OCI-LY1 (cell line): ENCODE data around the gene KIF1C.
A peak's percentile ranks its signal among the peaks of the same experiment; 100 is the strongest.

Experiments used
- H2AFZ ChIP-seq: fragments of 200-600 bp; sonication (generic), shearing (Covaris generic); 2 replicates; pipeline ENCODE4 v1.6.0; 2014; ENCODE audit warnings: antibody characterized with exemption, mild to moderate bottlenecking, low read length
- H3F3A ChIP-seq: fragments of 200-600 bp; sonication (generic), shearing (Covaris generic); 2 replicates; pipeline ENCODE4 v1.6.0; 2014; ENCODE audit warnings: mild to moderate bottlenecking, antibody characterized with exemption, low read length, moderate library complexity; ENCODE audit not compliant: insufficient read depth
- H3K27ac ChIP-seq: fragments of 200-600 bp; sonication (generic); 2 replicates; pipeline ENCODE4 v1.5.1; 2014; ENCODE audit warnings: low read length, mixed run types, mild to moderate bottlenecking, low read depth; ENCODE audit not compliant: poor library complexity, severe bottlenecking
- H3K27me3 ChIP-seq: fragments of 200-600 bp; sonication (generic); 2 replicates; pipeline ENCODE4 v1.6.0; 2014; ENCODE audit warnings: antibody characterized with exemption, mild to moderate bottlenecking, low read length, moderate library complexity; ENCODE audit not compliant: insufficient read depth
- H3K36me3 ChIP-seq: fragments of 200-600 bp; sonication (generic); 2 replicates; pipeline ENCODE4 v1.6.1; 2014; ENCODE audit warnings: mild to moderate bottlenecking, antibody characterized with exemption, low read length, moderate library complexity, mixed read lengths; ENCODE audit not compliant: insufficient read depth
- H3K4me1 ChIP-seq: fragments of 200-600 bp; sonication (generic); 2 replicates; pipeline ENCODE4 v1.5.1; 2014; ENCODE audit warnings: mild to moderate bottlenecking, low read length, moderate library complexity; ENCODE audit not compliant: insufficient read depth, severe bottlenecking
- H3K4me2 ChIP-seq: fragments of 200-600 bp; sonication (generic), shearing (Covaris generic); 2 replicates; pipeline ENCODE4 v1.6.1; 2014; ENCODE audit warnings: low read length
- H3K4me3 ChIP-seq: fragments of 200-600 bp; sonication (generic); 2 replicates; pipeline ENCODE4 v1.5.1; 2014; ENCODE audit warnings: low read length, low read depth, mild to moderate bottlenecking, mixed read lengths; ENCODE audit not compliant: poor library complexity, severe bottlenecking
- H3K79me2 ChIP-seq: fragments of 200-600 bp; shearing (Covaris generic); 2 replicates; pipeline ENCODE4 v1.6.1; 2016; ENCODE audit warnings: mixed run types, low read length, mixed read lengths; ENCODE audit not compliant: insufficient read depth
- H3K9ac ChIP-seq: fragments of 200-600 bp; sonication (generic), shearing (Covaris generic); 2 replicates; pipeline ENCODE4 v1.6.1; 2014; ENCODE audit warnings: mild to moderate bottlenecking, low read length, mixed read lengths
- H3K9me2 ChIP-seq: fragments of 200-600 bp; sonication (generic), shearing (Covaris generic); 2 replicates; pipeline ENCODE4 v1.6.1; 2014; ENCODE audit warnings: low read depth, mild to moderate bottlenecking, low read length, mixed read lengths
- H3K9me3 ChIP-seq: fragments of 200-600 bp; shearing (Covaris generic); 2 replicates; pipeline ENCODE4 v1.6.1; 2014; ENCODE audit warnings: low read length, mixed read lengths
- H4K20me1 ChIP-seq: fragments of 200-600 bp; sonication (generic), shearing (Covaris generic); 2 replicates; pipeline ENCODE4 v1.6.0; 2016; ENCODE audit warnings: mild to moderate bottlenecking, low read length; ENCODE audit not compliant: insufficient read depth
- CTCF ChIP-seq: fragments of 200-600 bp; sonication (generic), shearing (Covaris generic); IDR thresholded peaks from 2 replicates; pipeline ENCODE4 v1.5.1; 2017; ENCODE audit warnings: mild to moderate bottlenecking, antibody characterized with exemption, low read length, moderate library complexity, mixed read lengths
- EZH2 ChIP-seq: fragments of 200-600 bp; sonication (generic), shearing (Covaris generic); IDR thresholded peaks from 2 replicates; pipeline ENCODE4 v1.8.0; 2017; ENCODE audit warnings: borderline replicate concordance, mixed run types, mild to moderate bottlenecking, antibody characterized with exemption, low read length, moderate library complexity, mixed read lengths

The KIF1C gene

GRCh38 chr17:4974115-4974670 is 23.6 kb upstream of the KIF1C start:
- H3K9me3 ChIP-seq = no peaks in the 10 kb centered on the region
- no peak overlapping the region for H3K27ac ChIP-seq
- no peak overlapping the region for H3K9ac ChIP-seq
- no peaks in the 10 kb centered on the region for H3K9me2 ChIP-seq
- H3K79me2 ChIP-seq = no peaks in the 10 kb centered on the region
- no peak overlapping the region for H3K4me3 ChIP-seq
- H2AFZ ChIP-seq = no peak overlapping the region
- TF ChIP-seq CTCF = no peak
- no peak for TF ChIP-seq EZH2
- H3K4me2 ChIP-seq = no peak overlapping the region
- H3K4me1 ChIP-seq = peaks cover 2% of the 10 kb centered on the region
- H4K20me1 ChIP-seq = no peaks in the 10 kb centered on the region
- no peaks in the 10 kb centered on the region for H3F3A ChIP-seq
- H3K36me3 ChIP-seq = peaks cover 70% of the 10 kb centered on the region; the same call in 1 of the 2 replicates
- H3K27me3 ChIP-seq = no peaks in the 10 kb centered on the region

GRCh38 chr17:4978726-4979125 is 19.0 kb upstream of the KIF1C start:
- peaks cover 7% of the 10 kb centered on the region for H3K4me1 ChIP-seq
- H3K27ac ChIP-seq = peak overlapping the region; percentile 47
- no peak overlapping the region for H3K9ac ChIP-seq
- no peaks in the 10 kb centered on the region for H3F3A ChIP-seq
- peaks cover 58% of the 10 kb centered on the region for H3K36me3 ChIP-seq
- no peaks in the 10 kb centered on the region for H3K9me2 ChIP-seq
- H3K4me2 ChIP-seq = no peak overlapping the region
- H4K20me1 ChIP-seq = no peaks in the 10 kb centered on the region
- no peaks in the 10 kb centered on the region for H3K9me3 ChIP-seq
- H2AFZ ChIP-seq = no peak overlapping the region
- H3K4me3 ChIP-seq = no peak overlapping the region
- TF ChIP-seq CTCF (no peak), EZH2 (no peak)
- H3K79me2 ChIP-seq = no peaks in the 10 kb centered on the region
- H3K27me3 ChIP-seq = no peaks in the 10 kb centered on the region

GRCh38 chr17:4980644-4981216 is 17.0 kb upstream of the KIF1C start:
- Histone ChIP-seq H3K4me3 (no peak overlapping the region), H4K20me1 (no peaks in the 10 kb centered on the region), H3K4me1 (peaks cover 8% of the 10 kb centered on the region), H3K27ac (peak overlapping the region; percentile 41), H3K27me3 (no peaks in the 10 kb centered on the region), H3K9me3 (no peaks in the 10 kb centered on the region), H2AFZ (no peak overlapping the region), H3K79me2 (no peaks in the 10 kb centered on the region), H3F3A (no peaks in the 10 kb centered on the region), H3K36me3 (peaks cover 56% of the 10 kb centered on the region), H3K9me2 (no peaks in the 10 kb centered on the region), H3K9ac (no peak overlapping the region), H3K4me2 (no peak overlapping the region; the same call in 1 of the 2 replicates)
- TF ChIP-seq EZH2 = no peak
- TF ChIP-seq CTCF = peak; percentile 84
